Loucy (cell line): ENCODE results near the gene LCMT2.
A peak's percentile ranks its signal among the peaks of the same experiment; 100 is the strongest.

ENCODE experiments used
- H2AFZ ChIP-seq: fragments of 200-600 bp; sonication (generic); 2 replicates; pipeline ENCODE4 v1.6.0; 2016; ENCODE audit warnings: antibody characterized with exemption, mild to moderate bottlenecking, low read length, moderate library complexity
- H3F3A ChIP-seq: fragments of 200-600 bp; 2 replicates; pipeline ENCODE4 v1.6.0; 2016; ENCODE audit warnings: antibody characterized with exemption, low read depth, mild to moderate bottlenecking
- H3K27me3 ChIP-seq: fragments of 200-600 bp; sonication (generic); 2 replicates; pipeline ENCODE4 v1.6.1; 2014; ENCODE audit warnings: low read length, mild to moderate bottlenecking; ENCODE audit not compliant: insufficient read depth, poor library complexity, severe bottlenecking
- H3K36me3 ChIP-seq: fragments of 200-600 bp; sonication (generic); 2 replicates; pipeline ENCODE4 v1.6.1; 2016; ENCODE audit warnings: low read length; ENCODE audit not compliant: insufficient read depth
- H3K4me1 ChIP-seq: fragments of 200-600 bp; sonication (generic); 2 replicates; pipeline ENCODE4 v1.5.1; 2014; ENCODE audit warnings: low read length, mild to moderate bottlenecking; ENCODE audit not compliant: insufficient read depth, poor library complexity, severe bottlenecking
- H3K4me2 ChIP-seq: fragments of 200-600 bp; sonication (generic); 2 replicates; pipeline ENCODE4 v1.6.0; 2014; ENCODE audit warnings: antibody characterized with exemption, low read length, low read depth, mild to moderate bottlenecking; ENCODE audit not compliant: poor library complexity, severe bottlenecking
- H3K4me3 ChIP-seq: fragments of 200-600 bp; sonication (generic); 2 replicates; pipeline ENCODE4 v1.5.1; 2014; ENCODE audit warnings: low read length, mild to moderate bottlenecking, mixed read lengths; ENCODE audit not compliant: poor library complexity, severe bottlenecking
- H3K79me2 ChIP-seq: fragments of 200-600 bp; sonication (generic); 2 replicates; pipeline ENCODE4 v1.6.1; 2014; ENCODE audit warnings: low read length; ENCODE audit not compliant: insufficient read depth
- H3K9ac ChIP-seq: fragments of 200-600 bp; sonication (generic); 2 replicates; pipeline ENCODE4 v1.6.0; 2014; ENCODE audit warnings: mild to moderate bottlenecking, low read depth, low read length, moderate library complexity; ENCODE audit not compliant: poor library complexity, severe bottlenecking
- H3K9me2 ChIP-seq: fragments of 200-600 bp; sonication (generic); replicated peaks from 2 replicates; pipeline ENCODE4 v1.6.1; 2016; ENCODE audit warnings: low read depth, low read length, mixed read lengths
- H3K9me3 ChIP-seq: fragments of 200-600 bp; sonication (generic); 2 replicates; pipeline ENCODE4 v1.6.1; 2014; ENCODE audit warnings: mild to moderate bottlenecking, antibody characterized with exemption, low read length, low read depth; ENCODE audit not compliant: insufficient read depth
- H4K20me1 ChIP-seq: fragments of 200-600 bp; sonication (generic); 2 replicates; pipeline ENCODE4 v1.6.0; 2014; ENCODE audit warnings: antibody characterized with exemption, low read length, mild to moderate bottlenecking; ENCODE audit not compliant: insufficient read depth, poor library complexity, severe bottlenecking
- CTCF ChIP-seq: fragments of 200-600 bp; sonication (generic); conservative IDR thresholded peaks from 2 replicates; pipeline ENCODE4 v1.5.1; 2014; ENCODE audit warnings: mild to moderate bottlenecking, antibody characterized with exemption, low read length
- EZH2phosphoT487 ChIP-seq: fragments of 200-600 bp; IDR thresholded peaks from 2 replicates; pipeline ENCODE4 v1.6.1; 2018; ENCODE audit warnings: antibody characterized with exemption, mild to moderate bottlenecking, moderate library complexity, borderline replicate concordance

LCMT2 gene

GRCh38 chr15:43286074-43286473 is 44.3 kb downstream of the LCMT2 start:
- Histone ChIP-seq H3F3A (no peaks in the 10 kb centered on the region), H3K4me1 (peaks cover 6% of the 10 kb centered on the region), H3K4me2 (no peak overlapping the region), H4K20me1 (no peaks in the 10 kb centered on the region), H3K79me2 (no peaks in the 10 kb centered on the region), H3K9me2 (no peaks in the 10 kb centered on the region), H3K9ac (no peak overlapping the region), H3K27me3 (no peaks in the 10 kb centered on the region), H2AFZ (no peak overlapping the region), H3K9me3 (no peaks in the 10 kb centered on the region), H3K36me3 (no peaks in the 10 kb centered on the region), H3K4me3 (no peak overlapping the region)
- TF ChIP-seq EZH2phosphoT487 (no peak), CTCF (no peak)

- Histone ChIP-seq H3K9me3 (no peaks in the 10 kb centered on the region), H3K36me3 (no peaks in the 10 kb centered on the region), H3K4me1 (peaks cover 6% of the 10 kb centered on the region), H3K4me3 (no peak overlapping the region), H3K27me3 (no peaks in the 10 kb centered on the region), H3K9ac (no peak overlapping the region), H3K9me2 (no peaks in the 10 kb centered on the region), H3F3A (no peaks in the 10 kb centered on the region), H3K79me2 (no peaks in the 10 kb centered on the region), H2AFZ (no peak overlapping the region), H3K4me2 (no peak overlapping the region), H4K20me1 (no peaks in the 10 kb centered on the region)
- TF ChIP-seq CTCF (peak; percentile 93), EZH2phosphoT487 (no peak)
These were observed 44.8 kb downstream of the LCMT2 start for GRCh38 chr15:43285609-43286037.

- Histone ChIP-seq H3K27me3 (no peaks in the 10 kb centered on the region), H3K9me2 (no peaks in the 10 kb centered on the region), H3K9ac (no peak overlapping the region), H3K4me1 (peaks cover 6% of the 10 kb centered on the region), H3K79me2 (no peaks in the 10 kb centered on the region), H3K36me3 (no peaks in the 10 kb centered on the region), H2AFZ (no peak overlapping the region), H4K20me1 (no peaks in the 10 kb centered on the region), H3F3A (no peaks in the 10 kb centered on the region), H3K4me3 (no peak overlapping the region), H3K9me3 (no peaks in the 10 kb centered on the region), H3K4me2 (peak overlapping the region; percentile 6)
- TF ChIP-seq EZH2phosphoT487 (no peak), CTCF (no peak)
These were observed 46.8 kb downstream of the LCMT2 start for GRCh38 chr15:43283526-43283925.
